Activated CD4-positive, alpha-beta T cell treated with anti-CD3 and anti-CD28 coated beads, Interleukin-2, amount 50 U/mL, for 16 hours (primary cell): ENCODE data around the gene TTC9B.

Experiments
- DNase-seq: peaks from one replicate; pipeline ENCODE4 v3.0.0-alpha.2; 2020

Gene TTC9B

GRCh38 chr19:40217934-40218890 lies at the start of gene TTC9B:
Gene TTC9B, minus strand, starts transcription at chr19:40218384. Its CDS starts 3 bp downstream, at chr19:40218381.
- DNase-seq, result peak; percentile 15

GRCh38 chr19:40267601-40267997 lies 49.4 kb upstream of the TTC9B start:
- DNase-seq, result no peak

GRCh38 chr19:40266912-40267600 lies 48.9 kb upstream of the TTC9B start:
- DNase-seq, result no peak

GRCh38 chr19:40266119-40266518 lies 47.9 kb upstream of the TTC9B start:
- DNase-seq, result no peak

GRCh38 chr19:40265763-40266099 lies 47.5 kb upstream of the TTC9B start:
- no peak for DNase-seq

GRCh38 chr19:40265055-40265762 lies 47.0 kb upstream of the TTC9B start:
- DNase-seq, result no peak

- DNase-seq, result no peak
Observed at GRCh38 chr19:40264314-40265054, 46.3 kb upstream of the TTC9B start.

- no peak for DNase-seq
Observed at GRCh38 chr19:40263440-40264313, 45.5 kb upstream of the TTC9B start.

GRCh38 chr19:40262422-40262821 lies 44.2 kb upstream of the TTC9B start:
- no peak for DNase-seq

- no peak for DNase-seq
Observed at GRCh38 chr19:40261631-40262030, 43.4 kb upstream of the TTC9B start.

- DNase-seq, result no peak
Observed at GRCh38 chr19:40257096-40257517, 38.9 kb upstream of the TTC9B start.

- no peak for DNase-seq
Observed at GRCh38 chr19:40256512-40256911, 38.3 kb upstream of the TTC9B start.

- DNase-seq, result no peak
Observed at GRCh38 chr19:40255619-40256166, 37.5 kb upstream of the TTC9B start.

GRCh38 chr19:40254714-40255418 lies 36.7 kb upstream of the TTC9B start:
- no peak for DNase-seq

- no peak for DNase-seq
Observed at GRCh38 chr19:40253611-40254092, 35.5 kb upstream of the TTC9B start.

- DNase-seq, result no peak
Observed at GRCh38 chr19:40252395-40252794, 34.2 kb upstream of the TTC9B start.

- DNase-seq, result no peak
Observed at GRCh38 chr19:40251991-40252390, 33.8 kb upstream of the TTC9B start.

- DNase-seq, result no peak
Observed at GRCh38 chr19:40251244-40251643, 33.1 kb upstream of the TTC9B start.

GRCh38 chr19:40249781-40250180 lies 31.6 kb upstream of the TTC9B start:
- DNase-seq, result no peak

GRCh38 chr19:40249201-40249600 lies 31.0 kb upstream of the TTC9B start:
- no peak for DNase-seq
